GM18870 (cell line): ENCODE results near the gene PDIK1L.

Source experiments
- ATAC-seq: cut with Tn5 transposase; IDR thresholded peaks from one replicate; pipeline ENCODE4 v1.9.1; 2021; ENCODE audit warnings: moderate library complexity; ENCODE audit not compliant: unreplicated experiment

The PDIK1L gene

DNA sequence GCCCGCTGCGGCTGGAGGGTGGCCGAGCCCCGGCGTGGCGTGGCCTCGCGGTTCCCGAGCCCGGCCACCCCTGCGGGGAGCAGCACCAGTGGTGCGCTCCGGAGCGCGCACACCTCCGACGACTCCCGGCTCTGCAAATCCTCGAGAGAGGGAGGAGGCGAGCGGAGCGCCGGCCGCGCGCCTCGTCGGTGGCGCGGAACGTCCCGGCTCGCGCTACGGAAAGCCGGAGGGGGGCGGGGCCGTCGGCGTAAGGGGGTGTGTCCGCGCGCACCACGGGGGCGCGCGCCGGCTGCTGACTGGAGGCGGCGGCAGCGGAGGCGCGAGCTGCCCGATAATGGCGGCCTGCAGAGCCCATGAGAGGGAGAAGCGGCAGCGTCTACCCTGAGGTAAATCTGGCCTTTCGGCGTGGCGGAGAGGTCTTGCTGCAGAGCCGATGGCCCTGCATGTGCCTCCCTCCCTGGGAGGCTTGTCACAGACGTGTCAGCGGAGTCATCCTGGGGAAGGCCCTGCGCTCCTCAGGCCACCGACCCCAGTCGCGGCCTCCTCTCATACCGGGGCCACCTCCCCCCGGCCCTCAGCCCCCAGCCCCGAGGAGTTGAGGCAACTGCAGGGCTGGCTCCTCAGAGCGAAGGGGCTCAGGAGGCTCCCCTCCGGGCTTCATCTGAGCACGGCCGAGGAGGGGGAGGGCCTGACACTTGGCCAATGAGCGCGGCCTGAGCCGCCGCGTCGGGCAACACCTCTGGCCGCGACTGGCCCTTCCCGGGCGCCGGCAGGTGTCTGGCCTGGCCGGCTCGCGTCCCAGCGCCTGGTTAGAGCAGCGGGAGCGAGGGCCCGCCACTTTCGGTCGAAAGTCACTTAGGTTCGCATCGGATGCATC is at the start of gene PDIK1L:
Gene PDIK1L (plus strand): TSS at position 295 of the 877 bp plus-strand sequence. CDS start 2,485 bp downstream, outside the sequence.
- ATAC-seq = peak; percentile 57

- ATAC-seq = no peak
Observed at GRCh38 chr1:26064553-26064952, 47.1 kb upstream of the PDIK1L start.

- ATAC-seq = no peak
Observed at GRCh38 chr1:26066160-26066559, 45.5 kb upstream of the PDIK1L start.

DNA sequence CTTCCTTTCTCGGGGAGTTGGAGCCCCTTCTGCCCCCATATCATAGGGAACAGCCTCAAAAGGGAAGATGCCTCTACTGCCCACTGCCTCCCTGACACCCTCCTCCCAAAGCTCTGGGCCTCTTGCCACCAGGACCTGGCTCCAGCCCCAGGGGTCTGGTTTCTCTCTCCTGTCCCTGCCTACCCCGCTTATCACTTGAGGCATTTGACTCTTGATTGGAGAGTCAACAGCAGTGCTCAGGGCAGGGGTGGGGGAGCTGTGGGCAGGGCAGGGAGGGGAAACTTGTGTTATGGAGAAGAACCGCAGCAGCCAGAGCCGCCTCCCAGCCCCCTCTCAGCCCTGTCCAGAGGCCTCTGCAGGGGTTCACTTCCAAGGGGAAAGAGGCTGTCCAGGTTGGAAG is 44.8 kb upstream of the PDIK1L start:
- ATAC-seq = no peak

DNA sequence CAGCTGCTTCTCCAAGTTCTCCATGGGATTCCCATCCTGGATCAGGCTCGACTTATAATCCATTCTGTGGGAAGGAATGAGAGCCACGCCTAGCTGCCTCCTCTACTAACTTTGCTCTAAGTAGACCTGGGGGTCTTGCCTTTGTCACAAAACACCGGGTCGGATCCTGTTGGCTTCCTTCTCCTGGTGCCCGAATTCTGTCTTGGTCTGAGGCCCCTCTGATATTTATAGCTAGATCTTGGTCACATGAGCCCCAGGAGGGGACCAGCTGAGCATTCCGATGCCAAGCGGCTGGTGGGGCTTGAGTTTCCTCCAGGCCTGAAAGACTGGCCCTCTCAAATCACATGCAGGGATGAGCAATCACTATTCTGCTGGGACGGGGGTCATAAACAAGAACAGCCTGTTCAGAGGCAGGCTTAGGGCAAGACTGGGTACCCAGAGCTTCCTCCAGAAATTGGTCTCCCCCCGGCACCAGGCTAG is 44.2 kb upstream of the PDIK1L start, which contains the start of gene TRIM63:
Gene TRIM63 (minus strand): TSS at position 199 of the 480 bp plus-strand sequence. CDS start 136 bp downstream, at position 63.
- ATAC-seq = no peak

DNA sequence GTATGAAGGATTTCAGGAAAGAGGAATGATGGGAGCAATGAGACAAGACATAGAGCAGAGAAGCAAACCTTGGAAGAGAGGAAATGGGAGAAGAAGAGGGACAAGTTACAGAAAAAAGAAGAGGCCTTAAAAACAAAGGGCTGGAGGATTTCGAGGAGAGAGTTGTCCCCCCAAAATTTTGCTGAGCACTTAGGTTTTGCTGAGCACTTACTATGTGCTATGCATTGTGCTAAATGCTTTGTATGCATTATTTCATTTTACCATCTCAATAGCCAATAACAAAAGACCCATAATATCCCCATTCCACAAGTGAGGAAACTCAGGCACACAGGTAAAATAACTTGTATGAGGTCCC is 41.7 kb upstream of the PDIK1L start:
- no peak for ATAC-seq

- ATAC-seq = no peak
Observed at GRCh38 chr1:26070296-26070962, 41.2 kb upstream of the PDIK1L start.

- no peak for ATAC-seq
Observed at GRCh38 chr1:26070963-26071342, 40.7 kb upstream of the PDIK1L start.

GRCh38 chr1:26072305-26072704 is 39.3 kb upstream of the PDIK1L start:
- no peak for ATAC-seq

- ATAC-seq = no peak
Observed at GRCh38 chr1:26075421-26076144, 36.0 kb upstream of the PDIK1L start.

GRCh38 chr1:26077524-26077923 is 34.1 kb upstream of the PDIK1L start:
- ATAC-seq = no peak

DNA sequence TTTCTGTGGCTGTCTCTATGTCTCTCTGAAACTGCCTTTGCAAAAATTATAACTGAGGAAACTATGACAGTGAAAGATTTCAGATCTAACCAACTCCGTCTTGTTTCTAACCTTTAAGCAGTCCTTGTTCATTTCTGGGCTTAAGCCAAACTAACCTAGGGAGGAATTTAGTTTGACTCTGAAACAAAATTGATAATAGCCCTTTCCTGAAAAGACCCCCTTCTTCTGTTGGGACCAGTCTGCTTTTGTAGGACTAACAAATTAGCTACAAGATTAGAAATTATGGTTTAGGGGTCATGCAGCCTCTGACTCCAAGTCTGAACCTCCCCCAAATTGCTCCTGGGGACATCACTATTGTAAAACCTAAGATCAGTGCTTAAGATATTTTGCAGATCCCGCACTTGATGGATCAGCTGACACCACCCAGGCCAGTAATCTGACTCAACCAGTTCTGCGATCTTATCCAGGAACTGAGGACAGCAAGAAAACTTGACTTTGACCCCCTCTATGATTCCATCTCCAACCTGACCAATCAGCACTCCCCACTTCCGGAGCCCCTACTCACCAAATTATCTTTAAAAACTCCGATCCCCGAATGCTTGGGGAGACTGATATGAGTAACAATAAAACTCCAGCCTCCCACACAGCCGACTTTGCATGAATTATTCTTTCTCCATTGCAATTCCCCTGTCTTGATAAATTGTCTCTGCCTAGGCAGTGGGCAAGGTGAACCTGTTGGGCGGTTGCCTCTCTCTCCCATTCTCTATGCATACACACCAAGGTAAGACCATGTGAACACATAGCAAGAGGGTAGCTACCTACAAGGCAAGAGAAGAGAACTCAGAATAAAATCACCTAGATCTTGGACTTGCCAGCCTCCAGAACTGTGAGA is 33.1 kb upstream of the PDIK1L start:
- no peak for ATAC-seq

GRCh38 chr1:26079178-26079563 is 32.5 kb upstream of the PDIK1L start:
- ATAC-seq = no peak

DNA sequence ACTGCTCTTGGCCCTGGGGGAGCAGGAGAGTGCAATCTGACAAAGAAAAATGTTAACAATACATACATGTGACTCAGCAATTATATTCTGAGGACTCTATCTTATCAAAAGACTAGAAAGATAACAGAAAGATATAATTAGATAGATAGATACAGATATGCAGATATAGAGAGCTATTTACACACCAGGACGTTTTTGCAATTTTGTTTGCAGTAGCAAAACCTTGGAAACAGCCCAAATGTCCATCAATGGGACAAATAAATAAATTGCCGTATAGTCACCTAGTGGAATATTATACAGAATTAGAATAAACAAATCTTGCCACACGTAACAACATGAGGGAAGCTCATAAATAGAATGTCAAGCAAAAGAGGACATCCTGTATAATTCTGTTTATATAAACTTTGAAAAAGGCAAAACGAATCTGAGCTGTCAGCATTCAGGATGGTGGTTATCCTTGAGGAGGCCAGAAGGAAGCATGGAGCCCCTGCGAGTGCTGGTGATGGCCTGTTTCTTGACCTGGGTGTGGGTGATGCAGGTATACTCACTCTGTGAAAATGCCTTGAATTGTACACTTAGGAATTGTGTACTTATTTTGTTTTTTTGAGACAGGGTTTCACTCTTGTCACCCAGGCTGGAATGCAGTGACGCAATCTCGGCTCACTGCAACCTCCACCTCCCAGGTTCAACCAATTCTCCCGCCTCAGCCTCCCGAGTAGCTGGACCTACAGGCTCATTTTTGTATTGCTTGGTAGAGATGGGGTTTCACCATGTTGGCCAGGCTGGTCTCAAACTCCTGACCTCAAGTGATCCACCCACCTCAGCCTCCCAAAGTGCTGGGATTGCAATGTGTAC is 31.4 kb upstream of the PDIK1L start:
- no peak for ATAC-seq

GRCh38 chr1:26081267-26082019 is 30.2 kb upstream of the PDIK1L start:
- no peak for ATAC-seq

DNA sequence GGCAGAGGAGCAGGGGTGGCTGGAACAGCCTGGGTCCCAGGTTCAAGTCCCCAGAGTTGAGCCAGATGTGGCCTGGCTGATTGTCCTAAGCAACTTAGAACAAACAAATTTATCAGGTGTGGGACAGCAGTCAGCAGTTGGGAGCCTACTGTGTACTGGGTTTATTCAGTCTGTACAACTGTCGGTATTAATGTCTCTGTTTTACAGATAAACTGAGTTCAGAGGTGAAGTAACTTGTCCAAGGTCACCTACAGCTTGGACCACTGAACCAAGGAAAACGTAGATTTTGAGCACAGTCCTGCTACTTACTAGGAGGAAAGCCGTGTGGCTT is 29.6 kb upstream of the PDIK1L start:
- no peak for ATAC-seq

DNA sequence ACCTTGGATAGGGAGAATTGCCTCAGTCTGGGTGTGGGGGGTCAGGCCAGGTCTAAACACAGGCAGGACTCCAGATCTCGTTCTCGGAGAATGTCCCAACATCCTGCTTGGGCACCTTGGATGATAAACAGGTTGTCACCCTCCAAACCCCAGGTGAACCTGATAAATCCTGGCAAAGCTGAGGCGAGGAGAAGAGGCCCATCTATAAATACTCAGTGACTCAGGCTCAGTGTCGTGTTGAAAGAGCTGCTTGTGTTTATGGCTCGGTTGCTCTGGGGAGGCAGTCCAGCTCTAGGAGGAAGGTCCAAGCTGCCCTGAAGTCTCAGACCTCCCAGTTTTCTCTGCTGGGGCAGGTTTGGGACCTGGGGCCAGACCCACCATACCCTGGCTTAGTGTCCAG is 28.4 kb upstream of the PDIK1L start:
- no peak for ATAC-seq

- ATAC-seq = no peak
Observed at GRCh38 chr1:26084091-26084561, 27.5 kb upstream of the PDIK1L start.

DNA sequence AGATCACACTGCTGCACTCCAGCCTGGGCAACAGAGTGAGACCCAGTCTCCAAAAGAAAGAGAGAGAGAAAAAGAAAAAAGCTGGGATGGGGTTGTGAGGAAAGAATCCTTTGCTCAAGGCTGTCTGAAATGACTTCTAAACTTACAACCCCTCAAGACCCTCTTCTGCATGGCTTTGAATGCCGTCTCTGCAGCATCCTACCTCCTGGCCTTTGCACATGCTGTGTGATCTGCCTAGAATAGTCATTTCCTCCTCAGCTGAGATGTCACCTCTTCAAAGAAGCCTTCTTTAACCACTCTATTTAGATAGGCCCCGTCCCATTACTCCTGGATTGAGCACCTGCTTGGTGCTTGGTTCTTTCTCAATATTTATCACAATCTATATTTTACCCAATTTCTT is 26.8 kb upstream of the PDIK1L start:
- ATAC-seq = no peak
